Heart right ventricle (tissue), 16 donors: ENCODE results near the gene TOMM34. TPM values are rescaled to one million over a fixed set of nuclear protein-coding genes. Genes with fewer than 3 reads are reported as not detected.

ENCODE experiments used
- ATAC-seq, 8 donors: fragments of 200-7000 bp; cut with Tn5 transposase; one replicate each; pipeline ENCODE4 v1.9.1; 2020; ENCODE audit warnings: mild to moderate bottlenecking in 8 of 8, moderate library complexity in 8 of 8, moderate number of reproducible peaks in 1 of 8
- DNase-seq, 2 donors: peaks; one replicate each; pipeline ENCODE4 v3.0.0-alpha.2; 2020
- H3K27ac ChIP-seq, 10 donors: fragments of 200-600 bp; sonication (generic) in 2 of 10; one replicate each; pipeline versions ENCODE4 v1.5.0 to v1.8.0; 2020 to 2022; ENCODE audit warnings: mild to moderate bottlenecking in 3 of 10
- H3K27me3 ChIP-seq, 7 donors: fragments of 200-600 bp; one replicate each; pipeline ENCODE4 v1.8.0; 2021 to 2022; ENCODE audit warnings: mild to moderate bottlenecking in 2 of 7
- H3K36me3 ChIP-seq, 9 donors: fragments of 200-600 bp; sonication (generic) in 1 of 9; one replicate each; pipeline versions ENCODE4 v1.5.0 to v1.8.0; 2020 to 2022; ENCODE audit warnings: mild to moderate bottlenecking in 2 of 9
- H3K4me1 ChIP-seq, 9 donors: fragments of 200-600 bp; sonication (generic) in 1 of 9; one replicate each; pipeline versions ENCODE4 v1.5.0 to v1.8.0; 2020 to 2022; ENCODE audit warnings: mild to moderate bottlenecking in 4 of 9
- H3K4me3 ChIP-seq, 10 donors: fragments of 200-600 bp; sonication (generic) in 2 of 10; one replicate each; pipeline versions ENCODE4 v1.5.0 to v1.8.0; 2020 to 2022; ENCODE audit warnings: mild to moderate bottlenecking in 7 of 10, moderate library complexity in 2 of 10
- H3K9me3 ChIP-seq, 11 donors: fragments of 200-600 bp in 10 of 11; sonication (generic) in 2 of 11; one replicate each; pipeline versions ENCODE4 v1.5.0 to v1.8.0; 2013 to 2022; ENCODE audit warnings: mild to moderate bottlenecking in 2 of 11, control low read depth in 1 of 11, moderate library complexity in 1 of 11
- WGBS, 2 donors: extraction: QIAGEN DNeasy Blood & Tissue Kit; methylation state at CpG; one replicate each; pipeline ENCODE4 v1.1.7; 2013; ENCODE audit warnings: inconsistent platforms in 1 of 2; 5-methylcytosine and 5-hydroxymethylcytosine counted together
- intact Hi-C, 10 donors: fragments of 100-400 bp; cut with DNase I; formaldehyde crosslinking; loops; one replicate each; pipeline versions ENCODE4 v1.11.1 to v1.14.2; 2022
- long read RNA-seq, 3 donors: library from polyadenylated mRNA; unstranded; transcript quantifications; one replicate each; pipeline ENCODE4 v2.0.0, GENCODE V29; 2020 to 2021
- polyA plus RNA-seq, 2 donors: library from polyadenylated mRNA; stranded (reverse); fragments of 200-250 nt; gene quantifications; one replicate each; pipeline ENCODE4 v1.2.3, GENCODE V29; 2013
- total RNA-seq, 10 donors: library from RNA; stranded (reverse); fragmentation: NEBNext Ultra II Directional in 3 of 10; extraction: Animal tissue kit (Norgen Biotek cat#: 25700) in 3 of 10; gene quantifications; one replicate each; pipeline versions ENCODE4 v1.2.1 to v1.2.4, GENCODE V29; 2021 to 2023
- TF ChIP-seq, protein P1 (sequence below), 9 donors: fragments of 200-600 bp; sonication (generic) in 2 of 9; IDR thresholded peaks; one replicate each; pipeline versions ENCODE4 v1.5.0 to v1.8.0; 2021 to 2022; ENCODE audit warnings: antibody characterized with exemption in 9 of 9, mild to moderate bottlenecking in 5 of 9, moderate library complexity in 1 of 9
- donor health status: Arrhythmogenic right ventricular cardiomyopathy.
- donor health status: ischemic (EF 13 %, LVEDD 7.1; RV severe dilation, severe dysfunction).
- donor health status: healthy with polysubstance abuse.
- donor health status: DM: no; HTN: yes; CAD: no.
- donor health status: DM: no; HTN: no; CAD: no.
- donor health status: ischemic (EF 25% LVEDD 6.9; RV normal size, moderate dysfunction).
- donor health status: ischemic (EF 25% LVEDD 5.7; RV mildly dilated, moderate dysfunction).
- donor health status: healthy.
- donor health status: DM: yes; HTN: yes; CAD: no.
- donor health status: Ischemic cardiomyopathy.
- donor health status: ischemic (EF 35%, LVEDD 5.7; RV mildly dilated, moderate dysfunction).
- donor health status: nonischemic (EF 11% LVEDD 7.7; RV severe dilation, severe dysfunction).
- donor health status: DM: yes; HTN: yes; CAD: no.
- donor health status: PGD.
- donor health status: ischemic (EF 29% LVEDD 5.4; RV normal size, mild dysfunction).
- donor health status: nonischemic (EF 23%, LVEDD 6.1; RV moderate dilation, normal function).

TOMM34 gene, protein sequence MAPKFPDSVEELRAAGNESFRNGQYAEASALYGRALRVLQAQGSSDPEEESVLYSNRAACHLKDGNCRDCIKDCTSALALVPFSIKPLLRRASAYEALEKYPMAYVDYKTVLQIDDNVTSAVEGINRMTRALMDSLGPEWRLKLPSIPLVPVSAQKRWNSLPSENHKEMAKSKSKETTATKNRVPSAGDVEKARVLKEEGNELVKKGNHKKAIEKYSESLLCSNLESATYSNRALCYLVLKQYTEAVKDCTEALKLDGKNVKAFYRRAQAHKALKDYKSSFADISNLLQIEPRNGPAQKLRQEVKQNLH
- total RNA-seq, result 10 to 100 TPM in 5 of 10 donors, 1 to 10 TPM in 5; 7.8 to 15.8 (median 10.3) TPM
- 10 to 100 TPM in 1 of 2 donors, 1 to 10 TPM in 1; 3.4 to 21.2 TPM for polyA plus RNA-seq
- long read RNA-seq, donor 1, transcript TOMM34-201 (7 exons, 2,062 nt), result major isoform, 10 of 12 reads
- long read RNA-seq, donor 1, partial matches to known transcripts, result 0 of 12 reads
- long read RNA-seq, donor 1, other reads (novel, unspliced or antisense), result 2 of 12 reads
- long read RNA-seq, donor 2, transcript TOMM34-201 (7 exons, 2,062 nt), result major isoform, 9 of 12 reads
- long read RNA-seq, donor 2, partial matches to known transcripts, result 0 of 12 reads
- long read RNA-seq, donor 2, other reads (novel, unspliced or antisense), result 3 of 12 reads
- long read RNA-seq, donor 3, transcript TOMM34-201 (7 exons, 2,062 nt), result major isoform, 26 of 28 reads
- long read RNA-seq, donor 3, partial matches to known transcripts, result 0 of 28 reads
- long read RNA-seq, donor 3, other reads (novel, unspliced or antisense), result 2 of 28 reads

DNA sequence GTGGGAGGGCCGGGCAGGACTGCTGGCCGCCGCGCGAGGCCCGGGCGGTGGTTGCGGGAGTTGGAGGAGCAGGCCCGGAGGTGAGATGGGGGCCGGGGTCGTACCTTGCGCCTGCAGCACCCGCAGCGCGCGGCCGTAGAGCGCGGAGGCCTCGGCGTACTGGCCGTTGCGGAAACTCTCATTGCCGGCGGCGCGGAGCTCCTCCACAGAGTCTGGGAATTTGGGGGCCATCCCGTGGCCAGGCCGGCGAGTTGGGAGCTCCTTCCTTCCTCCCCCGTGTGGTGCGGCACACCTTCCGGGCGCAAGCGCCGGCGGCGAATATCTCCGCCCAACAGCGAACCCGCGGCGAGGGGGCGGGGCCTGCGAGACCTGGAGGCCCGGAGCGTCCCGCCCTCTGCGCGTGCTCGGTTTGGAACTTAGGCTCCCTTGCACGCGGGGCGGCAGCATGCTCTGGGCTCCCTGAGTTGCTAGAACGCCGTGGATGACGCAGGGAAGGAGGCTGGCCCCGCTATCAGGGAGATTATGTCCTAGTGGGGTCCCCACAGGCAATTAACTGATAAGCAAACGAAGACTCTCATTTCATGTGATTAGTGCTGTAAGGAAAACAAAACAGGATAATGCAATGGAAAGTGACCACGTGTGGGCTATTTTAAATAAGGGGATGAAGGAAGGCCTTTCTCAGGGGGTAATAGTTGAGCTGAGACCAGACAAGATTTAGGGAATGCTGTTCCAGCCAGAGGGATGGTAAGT, at the start of gene TOMM34:
TOMM34 (minus strand) TSS at position 295 of the 750 bp plus-strand sequence; CDS start at position 231, 64 bp downstream.
- H3K27me3 ChIP-seq, result no peaks in the 10 kb centered on the region
- peak; percentile 93 to 96 for DNase-seq
- peaks cover 0 to 24% (median 10%) of the 10 kb centered on the region in 9 donors for H3K36me3 ChIP-seq
- peaks cover 0 to 25% (median 17%) of the 10 kb centered on the region in 9 donors for H3K4me1 ChIP-seq
- TF ChIP-seq, protein P1, sequence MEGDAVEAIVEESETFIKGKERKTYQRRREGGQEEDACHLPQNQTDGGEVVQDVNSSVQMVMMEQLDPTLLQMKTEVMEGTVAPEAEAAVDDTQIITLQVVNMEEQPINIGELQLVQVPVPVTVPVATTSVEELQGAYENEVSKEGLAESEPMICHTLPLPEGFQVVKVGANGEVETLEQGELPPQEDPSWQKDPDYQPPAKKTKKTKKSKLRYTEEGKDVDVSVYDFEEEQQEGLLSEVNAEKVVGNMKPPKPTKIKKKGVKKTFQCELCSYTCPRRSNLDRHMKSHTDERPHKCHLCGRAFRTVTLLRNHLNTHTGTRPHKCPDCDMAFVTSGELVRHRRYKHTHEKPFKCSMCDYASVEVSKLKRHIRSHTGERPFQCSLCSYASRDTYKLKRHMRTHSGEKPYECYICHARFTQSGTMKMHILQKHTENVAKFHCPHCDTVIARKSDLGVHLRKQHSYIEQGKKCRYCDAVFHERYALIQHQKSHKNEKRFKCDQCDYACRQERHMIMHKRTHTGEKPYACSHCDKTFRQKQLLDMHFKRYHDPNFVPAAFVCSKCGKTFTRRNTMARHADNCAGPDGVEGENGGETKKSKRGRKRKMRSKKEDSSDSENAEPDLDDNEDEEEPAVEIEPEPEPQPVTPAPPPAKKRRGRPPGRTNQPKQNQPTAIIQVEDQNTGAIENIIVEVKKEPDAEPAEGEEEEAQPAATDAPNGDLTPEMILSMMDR (IDR thresholded peaks at IDR 0.05), result peak in 1 of 9 donors; percentile 5
- intact Hi-C loops, result loop anchor here in 4 of 10 donors (5.0 to 10.0 kb wide), 4 partner anchors 73 to 835 kb away; partner anchors contain the start of genes YWHAB (in 2 of the 4), DNTTIP1 (in 1 of the 4), KCNK15 (in 1 of the 4) and WFDC3 (in 1 of the 4)
- peak within 1 kb of the TSS; percentile 31 to 91 (median 80) for H3K27ac ChIP-seq
- peak; percentile 97 to 99 (median 98) for ATAC-seq
- peak within 1 kb of the TSS; percentile 78 to 98 (median 88) for H3K4me3 ChIP-seq
- H3K9me3 ChIP-seq, result no peaks in the 10 kb centered on the region
- WGBS, 2 donors, result 0 to 1% methylated on average over 54 to 60 of the region's 60 CpGs

DNA sequence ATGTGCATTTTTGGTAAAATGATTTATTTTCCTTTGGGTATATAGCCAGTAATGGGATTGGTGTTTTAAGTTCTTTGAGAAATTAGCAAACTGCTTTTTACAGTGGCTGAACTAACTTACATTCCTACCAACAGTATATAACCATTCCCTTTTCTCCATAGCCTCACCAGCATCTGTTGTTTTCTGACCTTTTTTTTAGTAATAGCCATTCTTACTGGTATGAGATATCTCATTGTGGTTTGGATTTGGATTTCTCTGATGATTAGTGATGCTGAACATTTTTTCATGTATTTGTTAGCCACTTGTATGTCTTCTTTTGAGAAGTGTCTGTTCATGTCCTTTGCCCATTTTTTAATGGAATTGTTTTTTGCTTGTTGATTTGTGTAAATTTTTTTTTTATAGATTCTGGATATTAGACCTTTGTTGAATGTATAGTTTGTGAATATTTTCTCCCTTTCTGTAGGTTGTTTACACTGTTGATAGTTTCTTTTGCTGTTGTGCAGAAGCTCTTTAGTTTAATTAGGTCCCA, 48.4 kb upstream of the TOMM34 start:
- H3K9me3 ChIP-seq, result no peaks in the 10 kb centered on the region
- H3K36me3 ChIP-seq, result peaks cover 0 to 84% (median 16%) of the 10 kb centered on the region in 9 donors
- TF ChIP-seq, protein P1 (IDR thresholded peaks at IDR 0.05), result no peak
- intact Hi-C loops, result loop anchor here in 1 of 10 donors (10.0 kb wide), 1 partner anchor 286 kb away; no protein-coding TSS in a partner anchor
- H3K4me1 ChIP-seq, result peaks cover 0 to 10% (median 0%) of the 10 kb centered on the region in 9 donors
- H3K27ac ChIP-seq, result no peak overlapping the region
- H3K4me3 ChIP-seq, result no peak overlapping the region
- DNase-seq, result no peak
- H3K27me3 ChIP-seq, result no peaks in the 10 kb centered on the region
- no peak for ATAC-seq

DNA sequence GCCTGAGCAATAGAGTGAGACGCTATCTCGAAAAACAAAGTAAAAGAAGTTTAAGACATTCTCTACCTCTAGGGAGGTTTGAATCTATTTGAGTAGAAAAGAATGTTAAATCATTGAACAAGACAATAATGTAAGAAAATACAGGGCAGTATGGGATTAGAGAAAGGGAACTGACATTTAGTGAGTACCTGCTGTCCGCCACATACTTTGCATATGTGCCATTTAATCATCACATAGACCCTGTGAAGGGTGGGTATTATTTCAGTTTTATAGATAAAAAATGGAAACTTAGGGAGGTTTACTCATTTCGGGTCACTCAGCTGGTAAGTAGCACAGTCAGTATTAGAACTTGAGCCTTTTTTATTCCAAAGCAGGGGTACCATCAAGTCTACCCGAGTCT, 37.5 kb upstream of the TOMM34 start:
- Histone ChIP-seq H3K36me3 (peaks cover 0 to 78% (median 23%) of the 10 kb centered on the region in 9 donors), H3K4me3 (no peak overlapping the region), H3K27ac (no peak overlapping the region), H3K4me1 (peaks cover 0 to 20% (median 6%) of the 10 kb centered on the region in 9 donors), H3K27me3 (no peaks in the 10 kb centered on the region), H3K9me3 (no peaks in the 10 kb centered on the region)
- ATAC-seq, result no peak
- intact Hi-C loops, result no loop called here
- no peak for DNase-seq
- WGBS, 2 donors, result 95% methylated on average over 5 of the region's 5 CpGs
- TF ChIP-seq, protein P1 (IDR thresholded peaks at IDR 0.05), result no peak
